NCI-H2029 (cell line): Measurements from ENCODE around the gene PUSL1.
A peak's percentile ranks its signal among the peaks of the same experiment; 100 is the strongest.

Experiments used
- DNase-seq: peaks from one replicate; lab custom pipeline; 2025; lab: John Stamatoyannopoulos, UW

The PUSL1 gene

GRCh38 chr1:1280782-1281481 is 27.5 kb upstream of the PUSL1 start:
- DNase-seq = no peak

- peak; percentile 53 for DNase-seq
Observed at GRCh38 chr1:1281533-1282321, 26.7 kb upstream of the PUSL1 start.

- DNase-seq = no peak
Observed at GRCh38 chr1:1282998-1283397, 25.4 kb upstream of the PUSL1 start.

GRCh38 chr1:1283821-1284220 is 24.6 kb upstream of the PUSL1 start:
- DNase-seq = no peak

- DNase-seq = no peak
Observed at GRCh38 chr1:1284221-1285101, 23.9 kb upstream of the PUSL1 start.

- DNase-seq = no peak
Observed at GRCh38 chr1:1285102-1285571, 23.3 kb upstream of the PUSL1 start.

- no peak for DNase-seq
Observed at GRCh38 chr1:1285611-1286311, 22.6 kb upstream of the PUSL1 start.

GRCh38 chr1:1286313-1287261 is 21.8 kb upstream of the PUSL1 start:
- DNase-seq = no peak

GRCh38 chr1:1287288-1288110 is 20.9 kb upstream of the PUSL1 start:
- no peak for DNase-seq

GRCh38 chr1:1290238-1290731 is 18.1 kb upstream of the PUSL1 start:
- DNase-seq = no peak

- DNase-seq = no peak
Observed at GRCh38 chr1:1291023-1291528, 17.3 kb upstream of the PUSL1 start.

GRCh38 chr1:1291548-1292441 is 16.6 kb upstream of the PUSL1 start:
- DNase-seq = peak; percentile 42

- DNase-seq = no peak
Observed at GRCh38 chr1:1292442-1292779, 16.0 kb upstream of the PUSL1 start.

GRCh38 chr1:1292851-1293250 is 15.5 kb upstream of the PUSL1 start:
- DNase-seq = no peak

- no peak for DNase-seq
Observed at GRCh38 chr1:1293263-1294249, 14.8 kb upstream of the PUSL1 start.

- no peak for DNase-seq
Observed at GRCh38 chr1:1294250-1294890, 14.0 kb upstream of the PUSL1 start.
